GM23338 (cell line): ENCODE data around the gene KHDC3L. TPM values are rescaled to one million over a fixed set of nuclear protein-coding genes. Genes with fewer than 3 reads are reported as not detected.

Experiments used
- ATAC-seq: fragments of 200-7000 bp; cut with Tn5 transposase; 3 replicates; pipeline ENCODE4 v1.9.1; 2020
- DNase-seq: peaks from one replicate; pipeline ENCODE4 v3.0.0-alpha.2; 2015; ENCODE audit warnings: low spot score
- H2AFZ ChIP-seq: fragments of 200-600 bp; sonication (generic); 2 replicates; pipeline ENCODE4 v1.8.0; 2016; ENCODE audit warnings: antibody characterized with exemption, mild to moderate bottlenecking, moderate library complexity
- H3F3A ChIP-seq: fragments of 200-600 bp; sonication (generic); replicated peaks from 2 replicates; pipeline ENCODE4 v1.8.0; 2017; ENCODE audit warnings: antibody characterized with exemption, mixed run types, low read depth
- H3K27ac ChIP-seq: fragments of 200-600 bp; sonication (generic); 2 replicates; pipeline ENCODE4 v1.6.1; 2016; ENCODE audit warnings: low read depth
- H3K27me3 ChIP-seq: fragments of 200-600 bp; sonication (generic); 2 replicates; pipeline ENCODE4 v1.8.0; 2016; ENCODE audit warnings: mild to moderate bottlenecking, mixed run types, moderate library complexity; ENCODE audit not compliant: insufficient read depth
- H3K36me3 ChIP-seq: fragments of 200-600 bp; sonication (generic); 2 replicates; pipeline ENCODE4 v1.8.0; 2016; ENCODE audit warnings: mild to moderate bottlenecking; ENCODE audit not compliant: insufficient read depth
- H3K4me1 ChIP-seq: fragments of 200-600 bp; sonication (generic); 2 replicates; pipeline ENCODE4 v1.8.0; 2016; ENCODE audit warnings: mild to moderate bottlenecking, moderate library complexity; ENCODE audit not compliant: insufficient read depth
- H3K4me2 ChIP-seq: fragments of 200-600 bp; sonication (generic); 2 replicates; pipeline ENCODE4 v1.7.1; 2017; ENCODE audit warnings: mixed run types
- H3K4me3 ChIP-seq: fragments of 200-600 bp; sonication (generic); 2 replicates; pipeline ENCODE4 v1.6.1; 2016; ENCODE audit warnings: mixed run types
- H3K79me2 ChIP-seq: fragments of 200-600 bp; sonication (generic); replicated peaks from 2 replicates; pipeline ENCODE4 v1.8.0; 2017; ENCODE audit warnings: mild to moderate bottlenecking; ENCODE audit not compliant: insufficient read depth
- H3K9me2 ChIP-seq: fragments of 200-600 bp; sonication (generic); 2 replicates; pipeline ENCODE4 v1.8.0; 2017; ENCODE audit not compliant: insufficient read depth
- H4K20me1 ChIP-seq: fragments of 200-600 bp; sonication (generic); replicated peaks from 2 replicates; pipeline ENCODE4 v1.8.0; 2017; ENCODE audit warnings: mild to moderate bottlenecking; ENCODE audit not compliant: insufficient read depth
- H3K27ac Mint-ChIP-seq: 2 replicates; pipeline ENCODE4 v1.8.0; 2020; ENCODE audit warnings: inconsistent platforms, mild to moderate bottlenecking, moderate library complexity, mixed read lengths
- H3K27me3 Mint-ChIP-seq: 3 replicates; pipeline ENCODE4 v1.8.0; 2022; ENCODE audit warnings: low read depth, mild to moderate bottlenecking, moderate library complexity, mixed read lengths, inconsistent platforms; ENCODE audit not compliant: insufficient read depth, poor library complexity
- H3K36me3 Mint-ChIP-seq: 3 replicates; pipeline ENCODE4 v1.8.0; 2021; ENCODE audit warnings: low read depth, mild to moderate bottlenecking, inconsistent platforms, moderate library complexity, mixed read lengths
- H3K4me1 Mint-ChIP-seq: 3 replicates; pipeline ENCODE4 v1.8.0; 2020; ENCODE audit warnings: mild to moderate bottlenecking, inconsistent platforms, mixed read lengths
- H3K4me3 Mint-ChIP-seq: 3 replicates; pipeline ENCODE4 v1.8.0; 2021; ENCODE audit warnings: moderate library complexity, mild to moderate bottlenecking, inconsistent platforms, mixed read lengths
- H3K9me3 Mint-ChIP-seq: 3 replicates; pipeline ENCODE4 v1.8.0; 2020; ENCODE audit warnings: moderate library complexity, mild to moderate bottlenecking, inconsistent platforms, mixed read lengths
- EZH2phosphoT487 ChIP-seq: fragments of 200-600 bp; sonication (generic); IDR thresholded peaks from one replicate; pipeline ENCODE4 v1.8.1; 2018; ENCODE audit warnings: antibody characterized with exemption; ENCODE audit not compliant: unreplicated experiment
- JUNB ChIP-seq: IDR thresholded peaks from one replicate; pipeline ENCODE4 v1.6.1; 2016; ENCODE audit warnings: antibody characterized with exemption; ENCODE audit not compliant: unreplicated experiment
- NANOG ChIP-seq: IDR thresholded peaks from 2 replicates; pipeline ENCODE4 v1.6.1; 2016; ENCODE audit warnings: antibody characterized with exemption, borderline replicate concordance
- POLR2AphosphoS5 ChIP-seq: IDR thresholded peaks from 2 replicates; pipeline ENCODE4 v1.6.1; 2016; ENCODE audit warnings: antibody characterized with exemption, low read depth
- polyA plus RNA-seq: library from polyadenylated mRNA; unstranded; fragments of >200 nt; fragmentation: Nextera tagmentation; extraction: Ambion mirVana; gene quantifications from 2 replicates; pipeline ENCODE4 v1.2.1, GENCODE V29; 2016
- total RNA-seq: library from RNA; depleted of rRNA; stranded (reverse); fragments of >200 nt; shearing (Covaris generic); gene quantifications from 2 replicates; pipeline ENCODE4 v1.2.3, GENCODE V29; 2014
- TF ChIP-seq, protein P1 (sequence below): fragments of 250-450 bp; sonication (Bioruptor Pico); IDR thresholded peaks from 2 replicates; pipeline ENCODE4 v1.5.0; 2020; ENCODE audit warnings: mild to moderate bottlenecking, moderate library complexity
- TF ChIP-seq, protein P2 (sequence below): IDR thresholded peaks from 2 replicates; pipeline ENCODE4 v1.6.1; 2016; ENCODE audit warnings: antibody characterized with exemption
- TF ChIP-seq, protein P3 (sequence below), 2 experiments: fragments of 200-600 bp in 1 of 2; sonication (generic) in 1 of 2; conservative IDR thresholded peaks; 2 replicates each; pipeline versions ENCODE4 v1.5.1 to v1.6.1; 2016 to 2017; ENCODE audit warnings: antibody characterized with exemption in 2 of 2, low read depth in 2 of 2, mild to moderate bottlenecking in 2 of 2, moderate library complexity in 1 of 2
- TF ChIP-seq, protein P4 (sequence below): IDR thresholded peaks from one replicate; pipeline ENCODE4 v1.6.1; 2018; ENCODE audit warnings: antibody characterized with exemption; ENCODE audit not compliant: unreplicated experiment

The KHDC3L gene
- total and polyA plus RNA-seq, 2 experiments from 2014 or later = not detected

DNA sequence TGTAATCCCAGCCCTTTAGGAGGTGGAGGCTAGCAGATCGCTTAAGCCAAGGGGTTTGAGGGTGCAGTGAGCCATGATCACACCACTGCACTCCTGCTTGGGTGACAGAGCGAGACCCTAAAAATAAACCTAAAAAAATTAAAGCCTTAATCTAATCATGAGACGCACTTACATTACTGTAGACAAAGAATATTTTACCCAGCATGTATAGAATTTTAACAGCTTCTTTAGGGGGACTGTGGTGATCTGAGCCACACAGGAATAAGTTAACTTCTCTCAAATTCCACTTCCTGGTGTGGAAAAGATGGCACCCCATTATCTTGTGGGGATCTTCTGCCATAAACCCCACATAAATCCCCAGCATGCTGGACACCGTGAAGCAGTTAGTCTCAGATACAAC is 9.5 kb downstream of the KHDC3L start (continued):
- TF ChIP-seq, protein P1, sequence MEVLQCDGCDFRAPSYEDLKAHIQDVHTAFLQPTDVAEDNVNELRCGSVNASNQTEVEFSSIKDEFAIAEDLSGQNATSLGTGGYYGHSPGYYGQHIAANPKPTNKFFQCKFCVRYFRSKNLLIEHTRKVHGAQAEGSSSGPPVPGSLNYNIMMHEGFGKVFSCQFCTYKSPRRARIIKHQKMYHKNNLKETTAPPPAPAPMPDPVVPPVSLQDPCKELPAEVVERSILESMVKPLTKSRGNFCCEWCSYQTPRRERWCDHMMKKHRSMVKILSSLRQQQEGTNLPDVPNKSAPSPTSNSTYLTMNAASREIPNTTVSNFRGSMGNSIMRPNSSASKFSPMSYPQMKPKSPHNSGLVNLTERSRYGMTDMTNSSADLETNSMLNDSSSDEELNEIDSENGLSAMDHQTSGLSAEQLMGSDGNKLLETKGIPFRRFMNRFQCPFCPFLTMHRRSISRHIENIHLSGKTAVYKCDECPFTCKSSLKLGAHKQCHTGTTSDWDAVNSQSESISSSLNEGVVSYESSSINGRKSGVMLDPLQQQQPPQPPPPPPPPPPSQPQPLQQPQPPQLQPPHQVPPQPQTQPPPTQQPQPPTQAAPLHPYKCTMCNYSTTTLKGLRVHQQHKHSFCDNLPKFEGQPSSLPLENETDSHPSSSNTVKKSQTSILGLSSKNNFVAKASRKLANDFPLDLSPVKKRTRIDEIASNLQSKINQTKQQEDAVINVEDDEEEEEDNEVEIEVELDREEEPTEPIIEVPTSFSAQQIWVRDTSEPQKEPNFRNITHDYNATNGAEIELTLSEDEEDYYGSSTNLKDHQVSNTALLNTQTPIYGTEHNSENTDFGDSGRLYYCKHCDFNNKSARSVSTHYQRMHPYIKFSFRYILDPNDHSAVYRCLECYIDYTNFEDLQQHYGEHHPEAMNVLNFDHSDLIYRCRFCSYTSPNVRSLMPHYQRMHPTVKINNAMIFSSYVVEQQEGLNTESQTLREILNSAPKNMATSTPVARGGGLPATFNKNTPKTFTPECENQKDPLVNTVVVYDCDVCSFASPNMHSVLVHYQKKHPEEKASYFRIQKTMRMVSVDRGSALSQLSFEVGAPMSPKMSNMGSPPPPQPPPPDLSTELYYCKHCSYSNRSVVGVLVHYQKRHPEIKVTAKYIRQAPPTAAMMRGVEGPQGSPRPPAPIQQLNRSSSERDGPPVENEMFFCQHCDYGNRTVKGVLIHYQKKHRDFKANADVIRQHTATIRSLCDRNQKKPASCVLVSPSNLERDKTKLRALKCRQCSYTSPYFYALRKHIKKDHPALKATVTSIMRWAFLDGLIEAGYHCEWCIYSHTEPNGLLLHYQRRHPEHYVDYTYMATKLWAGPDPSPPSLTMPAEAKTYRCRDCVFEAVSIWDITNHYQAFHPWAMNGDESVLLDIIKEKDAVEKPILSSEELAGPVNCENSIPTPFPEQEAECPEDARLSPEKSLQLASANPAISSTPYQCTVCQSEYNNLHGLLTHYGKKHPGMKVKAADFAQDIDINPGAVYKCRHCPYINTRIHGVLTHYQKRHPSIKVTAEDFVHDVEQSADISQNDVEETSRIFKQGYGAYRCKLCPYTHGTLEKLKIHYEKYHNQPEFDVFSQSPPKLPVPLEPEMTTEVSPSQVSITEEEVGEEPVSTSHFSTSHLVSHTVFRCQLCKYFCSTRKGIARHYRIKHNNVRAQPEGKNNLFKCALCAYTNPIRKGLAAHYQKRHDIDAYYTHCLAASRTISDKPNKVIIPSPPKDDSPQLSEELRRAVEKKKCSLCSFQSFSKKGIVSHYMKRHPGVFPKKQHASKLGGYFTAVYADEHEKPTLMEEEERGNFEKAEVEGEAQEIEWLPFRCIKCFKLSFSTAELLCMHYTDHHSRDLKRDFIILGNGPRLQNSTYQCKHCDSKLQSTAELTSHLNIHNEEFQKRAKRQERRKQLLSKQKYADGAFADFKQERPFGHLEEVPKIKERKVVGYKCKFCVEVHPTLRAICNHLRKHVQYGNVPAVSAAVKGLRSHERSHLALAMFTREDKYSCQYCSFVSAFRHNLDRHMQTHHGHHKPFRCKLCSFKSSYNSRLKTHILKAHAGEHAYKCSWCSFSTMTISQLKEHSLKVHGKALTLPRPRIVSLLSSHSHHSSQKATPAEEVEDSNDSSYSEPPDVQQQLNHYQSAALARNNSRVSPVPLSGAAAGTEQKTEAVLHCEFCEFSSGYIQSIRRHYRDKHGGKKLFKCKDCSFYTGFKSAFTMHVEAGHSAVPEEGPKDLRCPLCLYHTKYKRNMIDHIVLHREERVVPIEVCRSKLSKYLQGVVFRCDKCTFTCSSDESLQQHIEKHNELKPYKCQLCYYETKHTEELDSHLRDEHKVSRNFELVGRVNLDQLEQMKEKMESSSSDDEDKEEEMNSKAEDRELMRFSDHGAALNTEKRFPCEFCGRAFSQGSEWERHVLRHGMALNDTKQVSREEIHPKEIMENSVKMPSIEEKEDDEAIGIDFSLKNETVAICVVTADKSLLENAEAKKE (CRISPR knock-in tag) = no peak
- no peak for TF ChIP-seq EZH2phosphoT487
- no peak for TF ChIP-seq POLR2AphosphoS5
- TF ChIP-seq, protein P2, sequence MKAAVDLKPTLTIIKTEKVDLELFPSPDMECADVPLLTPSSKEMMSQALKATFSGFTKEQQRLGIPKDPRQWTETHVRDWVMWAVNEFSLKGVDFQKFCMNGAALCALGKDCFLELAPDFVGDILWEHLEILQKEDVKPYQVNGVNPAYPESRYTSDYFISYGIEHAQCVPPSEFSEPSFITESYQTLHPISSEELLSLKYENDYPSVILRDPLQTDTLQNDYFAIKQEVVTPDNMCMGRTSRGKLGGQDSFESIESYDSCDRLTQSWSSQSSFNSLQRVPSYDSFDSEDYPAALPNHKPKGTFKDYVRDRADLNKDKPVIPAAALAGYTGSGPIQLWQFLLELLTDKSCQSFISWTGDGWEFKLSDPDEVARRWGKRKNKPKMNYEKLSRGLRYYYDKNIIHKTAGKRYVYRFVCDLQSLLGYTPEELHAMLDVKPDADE = no peak

DNA sequence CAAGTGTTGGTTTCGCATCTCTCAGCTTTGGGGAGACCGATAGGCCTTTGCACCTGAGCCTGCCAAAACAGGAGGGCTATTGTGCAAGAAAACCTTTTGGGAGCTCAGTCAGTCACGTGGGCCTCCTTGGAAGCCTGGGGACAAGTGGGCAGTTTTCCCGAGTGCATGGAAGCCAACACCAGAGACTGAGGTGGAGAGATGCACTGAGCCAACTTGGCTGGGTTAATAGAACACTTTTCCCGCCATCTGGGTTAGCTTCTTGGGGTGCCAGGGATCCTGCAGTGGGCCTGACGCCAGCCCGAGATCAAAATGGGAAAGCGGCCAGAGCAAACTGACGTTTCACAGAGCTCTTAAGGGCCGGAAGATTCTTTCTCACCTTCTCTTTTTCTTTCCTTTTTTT is 10.1 kb downstream of the KHDC3L start:
- H4K20me1 ChIP-seq = no peaks in the 10 kb centered on the region
- Mint-ChIP-seq H3K4me3 (no peak overlapping the region), H3K9me3 (peaks cover 10% of the 10 kb centered on the region; the same call in 2 of the 3 replicates), H3K4me1 (peaks cover 8% of the 10 kb centered on the region), H3K36me3 (no peaks in the 10 kb centered on the region), H3K27me3 (no peaks in the 10 kb centered on the region), H3K27ac (no peak overlapping the region)
- H3K27ac ChIP-seq = no peak overlapping the region
- no peak overlapping the region for H3K4me2 ChIP-seq
- no peak overlapping the region for H3K4me3 ChIP-seq
- ATAC-seq = no peak
- no peaks in the 10 kb centered on the region for H3K9me2 ChIP-seq
- H3K27me3 ChIP-seq = no peaks in the 10 kb centered on the region
- TF ChIP-seq, protein P3, sequence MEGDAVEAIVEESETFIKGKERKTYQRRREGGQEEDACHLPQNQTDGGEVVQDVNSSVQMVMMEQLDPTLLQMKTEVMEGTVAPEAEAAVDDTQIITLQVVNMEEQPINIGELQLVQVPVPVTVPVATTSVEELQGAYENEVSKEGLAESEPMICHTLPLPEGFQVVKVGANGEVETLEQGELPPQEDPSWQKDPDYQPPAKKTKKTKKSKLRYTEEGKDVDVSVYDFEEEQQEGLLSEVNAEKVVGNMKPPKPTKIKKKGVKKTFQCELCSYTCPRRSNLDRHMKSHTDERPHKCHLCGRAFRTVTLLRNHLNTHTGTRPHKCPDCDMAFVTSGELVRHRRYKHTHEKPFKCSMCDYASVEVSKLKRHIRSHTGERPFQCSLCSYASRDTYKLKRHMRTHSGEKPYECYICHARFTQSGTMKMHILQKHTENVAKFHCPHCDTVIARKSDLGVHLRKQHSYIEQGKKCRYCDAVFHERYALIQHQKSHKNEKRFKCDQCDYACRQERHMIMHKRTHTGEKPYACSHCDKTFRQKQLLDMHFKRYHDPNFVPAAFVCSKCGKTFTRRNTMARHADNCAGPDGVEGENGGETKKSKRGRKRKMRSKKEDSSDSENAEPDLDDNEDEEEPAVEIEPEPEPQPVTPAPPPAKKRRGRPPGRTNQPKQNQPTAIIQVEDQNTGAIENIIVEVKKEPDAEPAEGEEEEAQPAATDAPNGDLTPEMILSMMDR (conservative IDR thresholded peaks at IDR 0.05; ENCODE audit: low read depth in 2 of 2) = no peak
- TF ChIP-seq NANOG = no peak
- TF ChIP-seq, protein P4, sequence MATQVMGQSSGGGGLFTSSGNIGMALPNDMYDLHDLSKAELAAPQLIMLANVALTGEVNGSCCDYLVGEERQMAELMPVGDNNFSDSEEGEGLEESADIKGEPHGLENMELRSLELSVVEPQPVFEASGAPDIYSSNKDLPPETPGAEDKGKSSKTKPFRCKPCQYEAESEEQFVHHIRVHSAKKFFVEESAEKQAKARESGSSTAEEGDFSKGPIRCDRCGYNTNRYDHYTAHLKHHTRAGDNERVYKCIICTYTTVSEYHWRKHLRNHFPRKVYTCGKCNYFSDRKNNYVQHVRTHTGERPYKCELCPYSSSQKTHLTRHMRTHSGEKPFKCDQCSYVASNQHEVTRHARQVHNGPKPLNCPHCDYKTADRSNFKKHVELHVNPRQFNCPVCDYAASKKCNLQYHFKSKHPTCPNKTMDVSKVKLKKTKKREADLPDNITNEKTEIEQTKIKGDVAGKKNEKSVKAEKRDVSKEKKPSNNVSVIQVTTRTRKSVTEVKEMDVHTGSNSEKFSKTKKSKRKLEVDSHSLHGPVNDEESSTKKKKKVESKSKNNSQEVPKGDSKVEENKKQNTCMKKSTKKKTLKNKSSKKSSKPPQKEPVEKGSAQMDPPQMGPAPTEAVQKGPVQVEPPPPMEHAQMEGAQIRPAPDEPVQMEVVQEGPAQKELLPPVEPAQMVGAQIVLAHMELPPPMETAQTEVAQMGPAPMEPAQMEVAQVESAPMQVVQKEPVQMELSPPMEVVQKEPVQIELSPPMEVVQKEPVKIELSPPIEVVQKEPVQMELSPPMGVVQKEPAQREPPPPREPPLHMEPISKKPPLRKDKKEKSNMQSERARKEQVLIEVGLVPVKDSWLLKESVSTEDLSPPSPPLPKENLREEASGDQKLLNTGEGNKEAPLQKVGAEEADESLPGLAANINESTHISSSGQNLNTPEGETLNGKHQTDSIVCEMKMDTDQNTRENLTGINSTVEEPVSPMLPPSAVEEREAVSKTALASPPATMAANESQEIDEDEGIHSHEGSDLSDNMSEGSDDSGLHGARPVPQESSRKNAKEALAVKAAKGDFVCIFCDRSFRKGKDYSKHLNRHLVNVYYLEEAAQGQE = no peak
- no peak for TF ChIP-seq JUNB
- no peak for DNase-seq
- peaks cover 10% of the 10 kb centered on the region; the same call in 1 of the 2 replicates for H3K4me1 ChIP-seq
- no peaks in the 10 kb centered on the region for H3F3A ChIP-seq
- H3K79me2 ChIP-seq = no peaks in the 10 kb centered on the region
- H3K36me3 ChIP-seq = no peaks in the 10 kb centered on the region
- H2AFZ ChIP-seq = peak overlapping the region; percentile 14; the same call in 1 of the 2 replicates
